ENCODE results near the gene AKNA. TPM values are rescaled to one million over a fixed set of nuclear protein-coding genes. Genes with fewer than 3 reads are reported as not detected.

Gene AKNA
- polyA plus RNA-seq, 1 of the 3 experiments (the other 2 are of a cell fraction), result 0.84 TPM

DNA sequence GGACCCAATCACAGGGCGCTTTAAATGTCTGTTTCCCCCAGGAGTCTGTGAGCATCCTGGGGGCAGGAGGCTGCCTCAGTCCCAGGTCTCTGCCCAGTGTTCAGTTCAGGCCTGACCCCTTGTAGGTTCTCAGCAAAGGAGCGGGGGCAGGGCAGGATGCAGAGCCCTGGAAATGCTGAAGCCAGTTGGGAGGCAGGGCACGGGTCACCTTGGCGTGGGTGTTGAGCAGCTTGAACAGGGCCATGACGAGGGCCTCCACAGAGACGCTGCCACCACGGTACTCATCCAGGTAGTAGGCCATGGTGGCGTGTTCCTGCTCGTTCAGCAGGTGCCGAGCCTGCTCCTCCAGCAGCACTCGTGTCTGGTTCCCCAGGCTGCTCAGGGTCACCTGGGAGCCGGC, 36.3 kb upstream of the AKNA start:
- CTCF ChIA-PET, result no interaction called here
- no peak overlapping the region for H3K9ac ChIP-seq
- 89% methylated on average over 4 of the region's 12 CpGs for WGBS (ENCODE audit: low lambda C conversion rate)

DNA sequence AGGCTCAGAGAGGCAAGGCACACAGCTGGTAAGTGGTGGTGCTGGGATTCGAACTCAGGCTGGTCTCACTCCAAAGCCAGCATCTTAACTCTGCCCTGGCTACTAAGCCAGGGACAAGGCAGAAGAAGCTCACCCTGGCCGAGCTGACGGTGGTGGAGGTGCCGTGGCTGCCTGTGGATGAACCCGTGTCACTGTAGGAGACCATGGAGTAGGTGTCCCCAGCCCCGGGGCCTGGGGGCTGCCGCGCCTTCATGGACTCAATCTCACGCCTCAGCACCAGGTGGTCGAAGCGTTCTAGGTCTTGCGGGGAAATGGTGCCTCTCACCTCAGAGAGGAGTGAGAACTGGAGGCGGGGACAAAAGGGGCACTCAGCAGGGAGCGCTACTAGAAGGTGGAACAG, 35.4 kb upstream of the AKNA start:
- WGBS (ENCODE audit: low lambda C conversion rate), result 85% methylated on average over 11 of the region's 14 CpGs
- no peak overlapping the region for H2AFZ ChIP-seq (ENCODE audit: low read depth)
- no peaks in the 10 kb centered on the region for H3K9me2 ChIP-seq
- no peak overlapping the region for H3K4me2 ChIP-seq
- H3K27ac ChIP-seq (ENCODE audit: low read depth in 2 of 2, low read length in 1 of 2), result no peak overlapping the region
- no peaks in the 10 kb centered on the region for H3K36me3 ChIP-seq (replicated peaks in 1 of 2; ENCODE audit: control insufficient read depth in 1 of 2, insufficient read depth in 2 of 2, low read length in 1 of 2)
- POLR2A ChIA-PET, result no interaction called here
- no peaks in the 10 kb centered on the region for H3K4me1 ChIP-seq (ENCODE audit: control insufficient read depth in 1 of 2, insufficient read depth in 2 of 2, low read depth in 1 of 2, low read length in 1 of 2)
- no peaks in the 10 kb centered on the region; the same call in 1 of the 2 replicates for H3K27me3 ChIP-seq (ENCODE audit: insufficient read depth)
- H3K9me3 ChIP-seq, result no peaks in the 10 kb centered on the region
- H4K20me1 ChIP-seq (ENCODE audit: insufficient read depth), result no peaks in the 10 kb centered on the region
- no peaks in the 10 kb centered on the region for H3K79me2 ChIP-seq (ENCODE audit: insufficient read depth)
- H3K9ac ChIP-seq, result no peak overlapping the region
- no peaks in the 10 kb centered on the region for H3F3A ChIP-seq (replicated peaks; ENCODE audit: insufficient read depth)
- no peak for DNase-seq
- CTCF ChIA-PET, result interaction anchor here (0.7 kb wide), 1 partner anchor 12 kb away, joined by 3 read pairs; no protein-coding TSS in a partner anchor
- H3K4me3 ChIP-seq (ENCODE audit: low read depth in 2 of 2, low read length in 1 of 2), result no peak overlapping the region
- TF ChIP-seq, protein P1, sequence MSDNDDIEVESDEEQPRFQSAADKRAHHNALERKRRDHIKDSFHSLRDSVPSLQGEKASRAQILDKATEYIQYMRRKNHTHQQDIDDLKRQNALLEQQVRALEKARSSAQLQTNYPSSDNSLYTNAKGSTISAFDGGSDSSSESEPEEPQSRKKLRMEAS (IDR thresholded peaks at IDR 0.05; ENCODE audit: low read depth), result no peak
- TF ChIP-seq FOSL2 (IDR thresholded peaks at IDR 0.05; ENCODE audit: borderline replicate concordance, low read depth) (no peak), YY1 (IDR thresholded peaks at IDR 0.05; ENCODE audit: low read depth) (no peak), TCF12 (IDR thresholded peaks at IDR 0.05) (no peak), FOXM1 (IDR thresholded peaks at IDR 0.05; ENCODE audit: low read depth) (no peak)
- TF ChIP-seq, protein P2, sequence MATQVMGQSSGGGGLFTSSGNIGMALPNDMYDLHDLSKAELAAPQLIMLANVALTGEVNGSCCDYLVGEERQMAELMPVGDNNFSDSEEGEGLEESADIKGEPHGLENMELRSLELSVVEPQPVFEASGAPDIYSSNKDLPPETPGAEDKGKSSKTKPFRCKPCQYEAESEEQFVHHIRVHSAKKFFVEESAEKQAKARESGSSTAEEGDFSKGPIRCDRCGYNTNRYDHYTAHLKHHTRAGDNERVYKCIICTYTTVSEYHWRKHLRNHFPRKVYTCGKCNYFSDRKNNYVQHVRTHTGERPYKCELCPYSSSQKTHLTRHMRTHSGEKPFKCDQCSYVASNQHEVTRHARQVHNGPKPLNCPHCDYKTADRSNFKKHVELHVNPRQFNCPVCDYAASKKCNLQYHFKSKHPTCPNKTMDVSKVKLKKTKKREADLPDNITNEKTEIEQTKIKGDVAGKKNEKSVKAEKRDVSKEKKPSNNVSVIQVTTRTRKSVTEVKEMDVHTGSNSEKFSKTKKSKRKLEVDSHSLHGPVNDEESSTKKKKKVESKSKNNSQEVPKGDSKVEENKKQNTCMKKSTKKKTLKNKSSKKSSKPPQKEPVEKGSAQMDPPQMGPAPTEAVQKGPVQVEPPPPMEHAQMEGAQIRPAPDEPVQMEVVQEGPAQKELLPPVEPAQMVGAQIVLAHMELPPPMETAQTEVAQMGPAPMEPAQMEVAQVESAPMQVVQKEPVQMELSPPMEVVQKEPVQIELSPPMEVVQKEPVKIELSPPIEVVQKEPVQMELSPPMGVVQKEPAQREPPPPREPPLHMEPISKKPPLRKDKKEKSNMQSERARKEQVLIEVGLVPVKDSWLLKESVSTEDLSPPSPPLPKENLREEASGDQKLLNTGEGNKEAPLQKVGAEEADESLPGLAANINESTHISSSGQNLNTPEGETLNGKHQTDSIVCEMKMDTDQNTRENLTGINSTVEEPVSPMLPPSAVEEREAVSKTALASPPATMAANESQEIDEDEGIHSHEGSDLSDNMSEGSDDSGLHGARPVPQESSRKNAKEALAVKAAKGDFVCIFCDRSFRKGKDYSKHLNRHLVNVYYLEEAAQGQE (IDR thresholded peaks at IDR 0.05; ENCODE audit: low read depth, low read length), result no peak
- TF ChIP-seq, protein P3, sequence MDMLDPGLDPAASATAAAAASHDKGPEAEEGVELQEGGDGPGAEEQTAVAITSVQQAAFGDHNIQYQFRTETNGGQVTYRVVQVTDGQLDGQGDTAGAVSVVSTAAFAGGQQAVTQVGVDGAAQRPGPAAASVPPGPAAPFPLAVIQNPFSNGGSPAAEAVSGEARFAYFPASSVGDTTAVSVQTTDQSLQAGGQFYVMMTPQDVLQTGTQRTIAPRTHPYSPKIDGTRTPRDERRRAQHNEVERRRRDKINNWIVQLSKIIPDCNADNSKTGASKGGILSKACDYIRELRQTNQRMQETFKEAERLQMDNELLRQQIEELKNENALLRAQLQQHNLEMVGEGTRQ (IDR thresholded peaks at IDR 0.05; ENCODE audit: borderline replicate concordance, low read depth, low read length), result no peak
- TF ChIP-seq, protein P4, sequence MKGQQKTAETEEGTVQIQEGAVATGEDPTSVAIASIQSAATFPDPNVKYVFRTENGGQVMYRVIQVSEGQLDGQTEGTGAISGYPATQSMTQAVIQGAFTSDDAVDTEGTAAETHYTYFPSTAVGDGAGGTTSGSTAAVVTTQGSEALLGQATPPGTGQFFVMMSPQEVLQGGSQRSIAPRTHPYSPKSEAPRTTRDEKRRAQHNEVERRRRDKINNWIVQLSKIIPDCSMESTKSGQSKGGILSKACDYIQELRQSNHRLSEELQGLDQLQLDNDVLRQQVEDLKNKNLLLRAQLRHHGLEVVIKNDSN (IDR thresholded peaks at IDR 0.05; ENCODE audit: borderline replicate concordance, low read depth), result no peak
- TF ChIP-seq, protein P5, sequence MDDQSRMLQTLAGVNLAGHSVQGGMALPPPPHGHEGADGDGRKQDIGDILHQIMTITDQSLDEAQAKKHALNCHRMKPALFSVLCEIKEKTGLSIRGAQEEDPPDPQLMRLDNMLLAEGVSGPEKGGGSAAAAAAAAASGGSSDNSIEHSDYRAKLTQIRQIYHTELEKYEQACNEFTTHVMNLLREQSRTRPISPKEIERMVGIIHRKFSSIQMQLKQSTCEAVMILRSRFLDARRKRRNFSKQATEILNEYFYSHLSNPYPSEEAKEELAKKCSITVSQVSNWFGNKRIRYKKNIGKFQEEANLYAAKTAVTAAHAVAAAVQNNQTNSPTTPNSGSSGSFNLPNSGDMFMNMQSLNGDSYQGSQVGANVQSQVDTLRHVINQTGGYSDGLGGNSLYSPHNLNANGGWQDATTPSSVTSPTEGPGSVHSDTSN (IDR thresholded peaks at IDR 0.05), result no peak

More for the DNA sequence above, 36.3 kb upstream of the AKNA start:
- Histone ChIP-seq H3K27ac (ENCODE audit: low read depth in 2 of 2, low read length in 1 of 2) (no peak overlapping the region), H3F3A (replicated peaks; ENCODE audit: insufficient read depth) (no peaks in the 10 kb centered on the region), H3K9me3 (no peaks in the 10 kb centered on the region), H3K4me1 (ENCODE audit: control insufficient read depth in 1 of 2, insufficient read depth in 2 of 2, low read depth in 1 of 2, low read length in 1 of 2) (no peaks in the 10 kb centered on the region), H3K9me2 (no peaks in the 10 kb centered on the region), H2AFZ (ENCODE audit: low read depth) (no peak overlapping the region), H3K4me2 (no peak overlapping the region), H3K36me3 (replicated peaks in 1 of 2; ENCODE audit: control insufficient read depth in 1 of 2, insufficient read depth in 2 of 2, low read length in 1 of 2) (no peaks in the 10 kb centered on the region), H4K20me1 (ENCODE audit: insufficient read depth) (no peaks in the 10 kb centered on the region), H3K4me3 (ENCODE audit: low read depth in 2 of 2, low read length in 1 of 2) (no peak overlapping the region), H3K79me2 (ENCODE audit: insufficient read depth) (no peaks in the 10 kb centered on the region), H3K27me3 (ENCODE audit: insufficient read depth) (no peaks in the 10 kb centered on the region; the same call in 1 of the 2 replicates)
- no peak for DNase-seq
- POLR2A ChIA-PET, result no interaction called here
- TF ChIP-seq, protein P6, sequence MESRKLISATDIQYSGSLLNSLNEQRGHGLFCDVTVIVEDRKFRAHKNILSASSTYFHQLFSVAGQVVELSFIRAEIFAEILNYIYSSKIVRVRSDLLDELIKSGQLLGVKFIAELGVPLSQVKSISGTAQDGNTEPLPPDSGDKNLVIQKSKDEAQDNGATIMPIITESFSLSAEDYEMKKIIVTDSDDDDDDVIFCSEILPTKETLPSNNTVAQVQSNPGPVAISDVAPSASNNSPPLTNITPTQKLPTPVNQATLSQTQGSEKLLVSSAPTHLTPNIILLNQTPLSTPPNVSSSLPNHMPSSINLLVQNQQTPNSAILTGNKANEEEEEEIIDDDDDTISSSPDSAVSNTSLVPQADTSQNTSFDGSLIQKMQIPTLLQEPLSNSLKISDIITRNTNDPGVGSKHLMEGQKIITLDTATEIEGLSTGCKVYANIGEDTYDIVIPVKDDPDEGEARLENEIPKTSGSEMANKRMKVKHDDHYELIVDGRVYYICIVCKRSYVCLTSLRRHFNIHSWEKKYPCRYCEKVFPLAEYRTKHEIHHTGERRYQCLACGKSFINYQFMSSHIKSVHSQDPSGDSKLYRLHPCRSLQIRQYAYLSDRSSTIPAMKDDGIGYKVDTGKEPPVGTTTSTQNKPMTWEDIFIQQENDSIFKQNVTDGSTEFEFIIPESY (IDR thresholded peaks at IDR 0.05; ENCODE audit: borderline replicate concordance, low read depth), result no peak
- TF ChIP-seq YY1 (IDR thresholded peaks at IDR 0.05; ENCODE audit: low read depth) (no peak), TAF1 (IDR thresholded peaks at IDR 0.05; ENCODE audit: borderline replicate concordance, low read depth, low read length) (no peak), EZH2phosphoT487 (IDR thresholded peaks at IDR 0.05; ENCODE audit: borderline replicate concordance, low read depth) (no peak), FOSL2 (IDR thresholded peaks at IDR 0.05; ENCODE audit: borderline replicate concordance, low read depth) (no peak), NFIC (IDR thresholded peaks at IDR 0.05; ENCODE audit: borderline replicate concordance) (no peak), GATA2 (CRISPR knock-in tag; IDR thresholded peaks at IDR 0.05) (no peak)
- TF ChIP-seq, protein P4 (IDR thresholded peaks at IDR 0.05; ENCODE audit: borderline replicate concordance, low read depth), result no peak
- TF ChIP-seq, protein P3 (IDR thresholded peaks at IDR 0.05; ENCODE audit: borderline replicate concordance, low read depth, low read length), result no peak
